GM19351 (cell line): ENCODE data around the gene GLTPD2.
"Not testable (repeated sequence)": the region's sequence is repeated elsewhere in the genome, so short reads cannot be mapped to it uniquely, and the experiment has no call there.

Experiments used
- ATAC-seq: cut with Tn5 transposase; IDR thresholded peaks from one replicate; pipeline ENCODE4 v1.9.1; 2021; ENCODE audit warnings: mild to moderate bottlenecking, moderate library complexity; ENCODE audit not compliant: unreplicated experiment

The GLTPD2 gene

DNA sequence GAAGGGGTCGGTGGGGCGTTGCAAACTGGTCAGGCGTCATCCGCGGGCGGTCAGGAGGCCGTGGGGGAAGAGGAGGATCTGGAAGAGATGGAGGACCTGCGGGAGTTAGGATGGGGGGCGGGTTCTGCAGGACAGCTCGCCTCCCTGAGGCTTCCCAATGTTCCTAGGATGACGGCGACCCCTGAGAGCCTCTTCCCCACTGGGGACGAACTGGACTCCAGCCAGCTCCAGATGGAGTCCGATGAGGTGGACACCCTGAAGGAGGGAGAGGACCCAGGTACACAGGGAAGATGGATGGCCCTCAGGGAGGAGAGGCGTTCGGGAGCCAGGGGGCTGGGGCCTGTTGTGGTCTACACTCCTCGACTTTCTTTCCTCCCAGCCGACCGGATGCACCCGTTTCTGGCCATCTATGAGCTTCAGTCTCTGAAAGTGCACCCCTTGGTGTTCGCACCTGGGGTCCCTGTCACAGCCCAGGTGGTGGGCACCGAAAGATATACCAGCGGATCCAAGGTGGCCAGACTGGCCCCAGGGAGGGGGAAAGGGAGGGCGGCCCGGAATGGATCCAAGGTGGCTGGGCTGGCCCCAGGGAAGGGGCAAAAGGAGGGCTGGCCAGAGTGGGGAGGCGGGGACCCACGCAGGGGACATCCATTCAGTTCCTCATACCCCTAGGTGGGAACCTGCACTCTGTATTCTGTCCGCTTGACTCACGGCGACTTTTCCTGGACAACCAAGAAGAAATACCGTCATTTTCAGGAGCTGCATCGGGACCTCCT is 19.0 kb downstream of the GLTPD2 start:
- ATAC-seq: no peak

DNA sequence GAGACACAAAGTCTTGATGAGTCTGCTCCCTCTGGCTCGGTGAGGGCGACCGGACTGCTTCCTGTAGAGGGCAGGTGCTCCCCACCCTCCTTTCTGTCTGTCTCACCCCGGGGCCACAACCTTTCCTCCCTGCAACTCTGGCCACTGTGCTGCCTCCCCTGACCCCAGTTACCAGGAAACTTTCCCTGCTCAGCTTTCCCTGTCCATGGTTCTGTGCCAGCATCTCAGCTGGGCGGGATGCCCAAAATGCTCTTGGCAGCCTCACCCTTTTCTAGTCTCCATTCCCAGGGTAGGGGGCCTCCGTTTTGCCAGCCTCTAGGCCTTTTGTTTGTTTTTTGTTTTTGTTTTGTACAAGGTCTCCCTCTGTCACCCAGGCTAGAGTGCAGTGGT is 19.6 kb downstream of the GLTPD2 start:
- no peak for ATAC-seq

DNA sequence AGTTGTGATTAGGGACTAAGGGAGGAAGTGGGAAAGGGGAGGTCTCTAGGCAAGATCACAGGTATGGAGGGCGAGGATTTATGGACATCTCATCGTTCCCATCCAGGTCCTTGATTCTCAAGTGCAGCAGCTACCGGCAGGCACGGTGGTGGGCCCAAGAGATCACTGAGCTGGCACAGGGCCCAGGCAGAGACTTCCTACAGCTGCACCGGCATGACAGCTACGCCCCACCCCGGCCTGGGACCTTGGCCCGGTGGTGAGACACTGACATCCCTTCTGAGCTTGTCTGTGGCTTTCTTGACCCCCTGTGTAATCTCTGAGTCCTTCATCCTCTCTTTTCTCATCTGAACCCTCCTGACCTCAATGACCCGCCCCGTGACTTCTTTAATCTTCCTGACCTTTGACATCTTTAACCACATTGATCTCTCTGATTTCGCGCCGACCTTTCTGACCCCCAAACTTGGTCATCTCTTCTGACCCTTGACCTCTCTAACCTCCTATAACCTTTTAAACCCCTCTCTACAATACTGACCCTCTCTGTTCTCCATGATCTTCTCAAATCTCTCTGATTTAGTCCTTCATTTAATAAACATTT is 22.0 kb downstream of the GLTPD2 start:
- ATAC-seq: no peak

DNA sequence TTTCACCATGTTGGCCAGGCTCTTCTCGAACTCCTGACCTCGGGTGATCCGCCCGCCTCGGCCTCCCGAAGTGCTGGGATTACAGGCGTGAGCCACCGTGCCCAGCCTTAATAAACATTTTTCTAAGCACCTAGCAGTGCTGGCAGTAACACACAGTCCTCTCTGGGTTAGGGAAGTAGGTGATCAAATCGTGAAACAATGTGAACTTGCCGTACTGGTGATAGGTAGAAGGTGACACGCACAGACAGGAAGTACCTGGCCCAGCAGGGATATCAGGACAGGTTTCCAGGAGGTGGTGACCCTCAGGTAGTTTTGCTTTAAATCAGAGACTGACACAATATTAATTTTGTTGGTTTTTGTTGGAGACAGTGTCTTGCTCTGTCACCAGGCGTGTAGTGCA is 22.7 kb downstream of the GLTPD2 start:
- ATAC-seq: no peak

DNA sequence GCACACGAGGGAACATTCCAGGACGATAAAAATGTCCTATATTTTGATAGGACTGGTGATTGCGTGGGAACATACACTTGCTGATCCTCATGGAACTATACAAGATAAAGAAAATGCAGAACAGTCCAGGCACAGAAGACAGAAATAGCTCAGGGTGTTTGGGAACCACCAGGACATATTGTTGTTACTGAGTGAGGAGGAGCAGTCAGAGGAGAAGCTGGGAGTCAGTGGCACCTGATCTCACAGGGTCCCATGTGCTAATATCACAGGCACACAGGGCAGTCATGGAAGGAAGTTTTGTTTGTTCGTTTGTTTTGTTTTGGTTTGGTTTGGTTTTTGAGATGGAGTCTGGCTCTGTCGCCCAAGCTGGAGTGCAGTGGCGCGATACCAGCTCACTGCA is 23.9 kb downstream of the GLTPD2 start:
- no peak for ATAC-seq

DNA sequence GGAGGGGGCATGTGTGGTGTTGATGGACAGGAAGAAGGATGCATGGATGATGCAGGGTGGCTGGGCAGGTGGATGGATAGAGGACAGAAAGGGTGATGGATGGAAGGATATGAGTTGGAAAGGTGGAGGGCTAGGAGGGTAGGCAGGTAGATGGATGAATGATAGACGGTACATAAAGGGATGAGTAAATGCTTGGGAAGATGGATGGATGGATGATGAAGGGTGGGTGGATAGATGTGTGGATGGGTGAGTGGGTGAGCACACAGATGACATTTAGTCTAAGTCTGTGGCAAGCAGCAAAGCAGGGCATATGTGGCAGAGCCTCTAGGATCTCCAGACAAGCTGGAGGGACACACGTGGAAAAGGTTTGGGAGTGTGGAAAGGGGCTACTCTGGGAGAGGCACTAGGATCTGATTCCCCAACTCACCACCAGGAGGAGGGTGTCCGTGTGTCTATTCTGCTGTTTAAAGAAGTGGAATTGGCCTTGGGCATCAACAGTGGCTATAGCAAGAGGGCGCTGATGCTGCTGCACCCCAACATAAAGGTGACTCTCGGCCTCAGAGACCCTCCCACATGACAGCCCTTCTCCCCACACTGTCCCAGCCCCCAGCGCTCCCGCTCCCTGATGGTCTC is 26.4 kb downstream of the GLTPD2 start:
- no peak for ATAC-seq

DNA sequence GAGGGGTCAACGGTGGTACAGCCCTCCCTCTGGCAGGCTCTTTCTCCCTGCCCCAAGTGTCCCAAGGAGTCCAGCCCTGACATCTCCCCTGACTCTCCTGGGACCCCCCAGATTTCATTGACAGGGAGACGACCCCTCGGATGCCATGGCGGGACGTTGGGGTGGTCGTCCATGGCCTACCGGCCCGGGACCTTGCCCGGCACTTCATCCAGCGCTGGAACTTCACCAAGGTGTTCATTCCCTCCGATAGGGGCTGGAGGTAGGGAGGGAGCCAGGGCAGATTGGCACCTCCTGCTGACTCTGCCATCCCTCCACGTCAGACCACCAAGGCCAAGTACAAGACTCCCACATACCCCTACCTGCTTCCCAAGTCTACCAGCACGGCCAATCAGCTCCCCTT is 28.1 kb downstream of the GLTPD2 start:
- ATAC-seq: no peak

DNA sequence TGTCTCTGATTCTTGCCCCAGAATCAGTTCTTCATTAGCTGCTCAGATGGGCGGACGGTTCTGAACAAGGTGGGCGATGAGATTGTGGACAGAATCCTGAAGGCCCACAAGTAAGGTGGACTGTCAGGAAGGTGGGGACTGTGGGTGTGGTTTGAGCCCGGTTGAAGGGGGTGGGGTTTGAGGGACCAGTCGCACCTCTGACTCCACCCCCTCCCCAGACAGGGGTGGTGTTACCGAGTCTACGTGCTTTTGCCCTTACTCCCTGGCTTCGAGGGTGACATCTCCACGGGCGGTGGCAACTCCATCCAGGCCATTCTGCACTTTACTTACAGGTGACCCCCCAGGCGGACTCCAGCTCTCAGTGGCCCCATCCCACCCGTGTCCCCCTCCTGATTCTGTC is 29.5 kb downstream of the GLTPD2 start:
- no peak for ATAC-seq

DNA sequence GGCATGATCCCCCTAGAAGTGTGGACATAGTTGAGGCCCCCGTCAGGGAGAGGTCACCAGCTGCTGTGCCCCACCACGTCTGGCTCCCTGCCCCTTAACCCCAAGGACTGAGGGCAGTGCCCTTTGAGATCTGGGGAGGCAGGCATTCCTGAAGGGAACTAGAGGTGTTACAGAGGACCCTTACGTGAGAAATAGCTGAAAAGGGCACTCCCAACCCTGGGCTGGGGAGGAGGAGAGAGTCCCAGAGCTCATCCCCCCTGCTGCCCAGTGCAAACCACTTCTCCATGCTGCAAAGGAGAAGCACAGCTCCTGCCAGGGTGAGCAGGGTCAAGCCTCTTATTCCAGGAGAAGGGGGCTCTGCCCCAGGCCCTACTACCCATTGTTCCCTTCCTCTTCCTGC is 34.1 kb downstream of the GLTPD2 start:
- no peak for ATAC-seq

DNA sequence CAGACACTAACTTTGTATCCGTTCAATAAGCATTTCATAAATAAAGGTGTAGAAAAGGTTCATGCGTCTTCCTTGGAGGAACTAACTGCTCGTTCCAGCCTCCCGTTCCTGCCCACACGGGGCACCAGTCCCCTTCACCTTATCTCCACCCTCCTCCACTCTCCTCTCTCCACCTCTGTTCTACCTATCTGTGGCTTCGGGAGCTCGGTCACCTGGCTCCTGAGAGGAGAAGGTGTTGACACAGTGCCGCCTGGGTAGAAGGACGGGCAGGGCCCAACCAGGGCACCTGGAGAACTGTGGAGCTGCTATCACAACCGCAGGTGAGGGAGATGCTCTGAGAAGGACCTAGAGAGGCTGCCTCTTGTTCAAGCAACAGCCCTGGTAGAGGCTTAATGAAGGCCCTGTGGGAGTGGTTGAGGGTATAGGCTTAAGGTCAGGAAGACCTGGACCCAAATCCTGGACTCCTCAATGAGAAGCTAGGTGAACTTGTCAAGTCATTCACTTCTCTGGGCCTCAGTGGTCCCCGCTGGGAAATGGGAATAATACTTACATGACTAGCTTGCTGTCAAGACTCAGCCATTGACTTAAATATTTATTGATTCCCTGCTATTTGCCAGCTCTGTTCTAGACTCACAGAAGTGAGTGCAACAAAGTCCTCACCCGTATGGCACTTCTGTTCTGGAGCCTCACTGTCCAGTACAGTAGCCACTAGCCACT is 34.8 kb downstream of the GLTPD2 start:
- no peak for ATAC-seq

DNA sequence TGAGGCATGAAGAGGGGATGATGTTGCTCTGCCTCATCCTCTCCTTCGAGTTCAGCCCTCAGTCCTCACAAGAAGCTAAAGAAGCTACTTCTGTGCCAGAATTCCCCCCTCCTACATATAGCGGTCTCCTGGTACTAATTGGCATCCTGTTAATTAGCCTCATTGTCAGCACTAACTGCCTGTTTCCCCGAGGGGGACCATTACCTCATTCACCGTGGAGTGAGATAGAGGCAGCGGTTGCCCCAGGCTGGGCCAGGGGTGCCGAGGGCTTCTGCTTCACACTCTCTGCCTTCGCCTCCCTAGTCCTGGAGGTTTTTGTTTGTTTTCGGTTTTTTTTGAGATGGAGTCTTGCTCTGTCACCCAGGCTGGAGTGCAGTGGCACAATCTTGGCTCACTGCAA is 38.6 kb downstream of the GLTPD2 start:
- ATAC-seq: no peak

DNA sequence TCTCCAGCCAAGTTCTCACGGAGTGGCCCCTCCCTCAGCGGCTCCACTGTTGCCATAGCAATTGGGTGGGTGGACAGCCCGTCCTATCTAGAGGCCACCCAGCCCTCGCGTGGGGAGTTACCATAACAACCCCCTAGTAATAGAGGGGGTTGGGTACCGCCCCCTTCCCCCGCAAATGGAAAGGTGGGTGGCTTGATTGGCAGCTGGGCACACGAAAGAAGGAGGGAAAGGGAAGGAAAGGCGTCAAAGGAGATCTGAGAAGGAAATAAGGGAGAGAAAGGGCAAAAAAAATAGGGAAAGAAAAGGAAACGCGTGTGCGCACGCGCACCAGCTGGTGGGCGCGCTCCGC is 44.0 kb downstream of the GLTPD2 start:
- not testable (repeated sequence) for ATAC-seq

DNA sequence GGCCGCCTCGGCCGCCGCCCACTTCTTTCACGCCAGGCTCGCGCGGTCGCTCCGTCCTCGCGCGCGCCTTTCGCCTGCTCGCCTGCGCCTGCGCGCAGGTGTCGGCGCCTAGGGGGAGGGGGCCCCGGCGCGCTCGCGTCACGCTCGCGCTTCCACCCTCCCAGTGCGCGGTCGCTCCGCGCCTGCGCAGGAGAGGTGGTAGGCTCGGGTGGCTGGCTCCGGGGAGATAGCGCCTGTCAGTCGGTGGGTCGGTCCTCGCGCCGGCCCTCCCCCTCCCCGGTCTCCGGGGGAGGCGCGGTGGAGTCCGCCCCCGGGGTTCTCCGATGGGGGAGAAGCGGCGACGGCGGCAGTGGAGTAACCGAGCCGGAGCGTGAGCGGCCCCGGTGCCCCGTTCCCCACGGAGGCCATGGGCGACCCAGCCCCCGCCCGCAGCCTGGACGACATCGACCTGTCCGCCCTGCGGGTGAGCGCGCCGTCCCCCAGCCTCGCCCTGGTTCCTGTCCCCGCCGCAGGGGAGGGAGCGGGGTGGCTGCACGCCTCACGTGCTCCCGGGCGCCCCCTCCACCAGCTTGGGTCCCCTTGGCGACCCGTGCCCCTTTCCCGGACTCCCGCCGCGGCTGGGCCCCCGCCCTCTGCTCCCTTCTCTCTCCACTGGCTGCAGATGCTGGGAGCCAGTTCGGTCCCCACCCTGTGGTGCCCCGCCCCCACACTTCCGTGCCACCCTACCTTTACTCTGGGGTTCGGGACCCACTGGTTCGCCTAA is 44.6 kb downstream of the GLTPD2 start, which contains the start of gene MINK1:
TSS of gene MINK1 (plus strand) at position 163 of the 763 bp plus-strand sequence. CDS start at position 407, 244 bp downstream.
- peak; percentile 83 for ATAC-seq

DNA sequence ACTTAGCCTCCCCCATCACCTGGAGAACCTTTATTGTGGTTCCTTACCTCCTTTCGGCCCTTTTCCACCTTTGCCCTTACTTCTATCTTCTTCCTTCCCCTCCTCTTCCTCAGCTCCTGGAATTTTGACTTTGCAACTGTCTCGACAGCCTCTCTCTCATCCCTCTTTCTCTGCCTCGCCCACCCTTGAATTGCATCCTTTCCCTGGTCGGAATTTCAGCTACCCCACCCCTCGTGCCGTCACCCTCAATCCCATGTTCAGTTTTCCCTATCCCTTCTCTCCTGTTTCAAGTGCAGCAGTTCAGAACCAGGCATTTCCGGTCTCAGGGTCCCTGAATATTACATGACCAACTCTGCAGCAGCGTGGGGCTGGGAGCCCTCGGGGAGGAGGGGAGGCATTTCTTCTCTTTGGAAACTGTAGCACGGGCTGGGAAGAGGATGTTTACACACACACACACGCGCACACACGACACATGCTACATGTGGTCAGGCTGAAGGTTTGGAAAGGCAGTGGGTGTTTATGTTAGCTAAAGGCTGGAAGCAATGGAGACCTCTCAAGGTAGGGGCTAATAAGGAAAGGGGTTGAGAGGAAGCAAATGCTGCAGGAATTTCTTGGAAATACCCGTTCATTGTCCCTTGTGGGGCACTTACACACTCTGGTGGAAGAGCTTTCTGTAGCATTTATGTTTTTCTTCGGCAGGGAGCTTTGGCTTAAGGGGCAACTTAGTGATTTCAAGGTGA is 45.3 kb downstream of the GLTPD2 start:
- ATAC-seq: no peak

DNA sequence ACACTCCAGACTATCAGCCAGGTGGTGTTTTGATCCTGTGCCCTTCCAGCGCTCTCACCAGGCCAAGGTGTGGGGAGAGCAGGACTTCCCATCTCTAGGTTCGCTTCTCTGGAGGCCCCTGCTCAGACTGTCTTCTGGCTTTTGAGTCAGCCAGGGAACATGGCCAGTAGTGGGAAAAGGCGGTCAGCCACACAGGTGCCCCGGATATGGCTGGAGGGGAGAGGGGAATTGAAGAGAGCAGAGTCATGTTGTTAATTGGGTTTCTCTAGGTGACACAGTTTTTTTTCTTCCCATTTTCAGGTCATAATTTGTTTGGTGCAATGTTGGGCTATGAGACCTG is 45.9 kb downstream of the GLTPD2 start:
- ATAC-seq: no peak

DNA sequence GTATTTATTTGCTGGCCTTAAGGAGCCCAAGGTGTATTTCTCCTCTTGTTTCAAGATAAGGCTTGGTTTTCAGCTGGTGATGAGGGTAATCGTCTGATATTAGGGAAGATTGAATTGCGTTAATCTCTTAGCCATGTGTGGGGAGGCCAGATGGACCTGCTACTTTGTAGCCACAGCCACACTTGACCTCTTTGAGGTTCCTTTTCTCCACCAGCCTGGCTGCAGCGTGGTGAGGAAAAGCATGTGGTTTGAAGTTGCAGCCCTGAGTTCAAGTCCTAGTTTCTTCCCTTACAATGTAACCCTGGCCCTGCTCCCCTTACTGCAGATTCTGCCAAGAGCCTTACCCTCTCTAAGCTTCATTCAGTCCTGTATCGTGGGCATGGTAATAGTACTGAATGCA is 47.5 kb downstream of the GLTPD2 start:
- no peak for ATAC-seq

DNA sequence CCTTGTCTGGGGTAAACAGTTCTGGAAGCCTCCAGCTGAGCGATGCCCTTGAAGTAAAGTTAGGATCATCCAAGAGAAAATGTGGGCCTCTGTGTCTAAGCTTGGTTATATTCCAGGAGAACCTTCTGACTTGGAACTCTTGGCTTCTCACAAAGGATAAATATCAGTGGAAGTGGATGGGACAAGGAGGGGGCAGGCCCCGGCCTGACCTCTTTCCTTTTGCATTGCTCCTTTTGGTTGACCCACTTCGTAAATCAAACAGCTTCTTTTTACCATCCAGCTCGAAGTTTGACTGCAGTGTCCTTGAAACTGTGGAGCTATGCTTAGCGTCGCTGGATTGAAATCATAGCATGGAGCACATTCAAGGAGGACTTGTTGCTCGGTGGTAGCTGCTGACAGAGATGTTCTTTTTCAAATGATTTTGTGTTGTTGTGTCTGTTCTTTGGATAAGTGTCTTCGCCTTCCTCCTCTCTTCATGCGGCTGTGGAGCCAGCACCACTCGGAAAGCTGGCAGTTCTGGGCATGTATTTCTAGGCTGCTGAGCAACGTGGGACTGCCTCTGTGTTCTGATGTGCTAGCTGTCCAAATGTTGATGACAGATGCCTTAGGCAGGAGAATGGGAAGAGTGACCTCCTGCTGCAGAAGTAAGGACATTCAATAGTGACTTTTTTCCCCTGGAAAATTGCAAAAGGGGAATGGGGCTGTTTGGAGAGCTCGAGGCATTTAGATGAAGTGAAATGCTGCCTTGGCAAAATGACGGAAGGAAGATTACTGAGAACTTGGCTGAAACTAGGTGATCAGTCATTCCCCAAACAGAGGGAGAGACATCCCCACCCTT is 48.9 kb downstream of the GLTPD2 start:
- no peak for ATAC-seq

DNA sequence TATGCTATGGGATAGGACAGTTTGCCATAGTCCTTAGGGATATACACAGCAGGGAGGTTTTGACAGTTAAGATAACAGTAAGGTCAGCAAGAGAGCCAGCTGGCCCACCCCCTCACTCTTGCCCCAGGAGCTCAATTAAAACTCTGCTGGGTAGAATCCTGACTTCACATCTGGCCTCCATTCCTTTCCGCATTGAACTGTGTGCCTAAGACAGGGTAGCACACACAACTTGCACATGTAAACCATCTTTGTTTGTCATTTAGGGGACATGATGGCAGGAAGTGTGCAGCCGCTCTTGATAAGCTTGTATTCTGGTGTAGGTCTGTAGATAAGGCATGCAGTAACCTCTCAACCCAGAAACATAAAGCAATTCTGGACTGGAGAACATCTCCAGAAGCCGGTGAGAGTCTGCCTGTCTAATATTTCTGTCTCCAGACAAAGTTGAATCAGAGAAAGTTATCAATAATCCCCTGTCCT is 49.6 kb downstream of the GLTPD2 start:
- no peak for ATAC-seq

DNA sequence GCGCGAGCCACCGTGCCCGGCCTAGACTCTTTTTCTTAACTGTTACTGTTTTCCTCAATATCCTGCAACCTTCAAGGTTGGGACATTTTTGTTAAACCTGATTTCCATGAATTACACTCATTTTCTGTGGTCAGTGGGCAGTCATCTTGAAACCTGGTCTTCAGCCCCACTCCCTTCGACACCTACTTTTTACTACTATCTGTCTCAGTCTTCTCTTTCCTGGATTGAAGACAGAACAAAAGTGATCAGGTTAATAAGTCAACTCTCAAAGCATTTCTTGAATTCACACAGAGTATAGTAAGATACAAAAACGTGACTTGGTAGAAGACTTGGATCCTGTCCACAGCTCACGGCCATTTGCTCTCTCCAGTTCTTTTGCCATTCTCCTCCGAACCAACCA is 50.5 kb downstream of the GLTPD2 start:
- ATAC-seq: no peak
